Stimulated activated CD4-positive, alpha-beta T cell treated with anti-CD3 and anti-CD28 coated beads, Interleukin-1b, Interleukin-23, amount 100 ng/mL, for 1 hour (primary cell): ENCODE measurements around the gene MTPN.

ENCODE experiments used
- DNase-seq, 2 donors: peaks; one replicate each; pipeline ENCODE4 v3.0.0-alpha.2; 2020; ENCODE audit warnings: low read depth in 2 of 2

MTPN gene

DNA sequence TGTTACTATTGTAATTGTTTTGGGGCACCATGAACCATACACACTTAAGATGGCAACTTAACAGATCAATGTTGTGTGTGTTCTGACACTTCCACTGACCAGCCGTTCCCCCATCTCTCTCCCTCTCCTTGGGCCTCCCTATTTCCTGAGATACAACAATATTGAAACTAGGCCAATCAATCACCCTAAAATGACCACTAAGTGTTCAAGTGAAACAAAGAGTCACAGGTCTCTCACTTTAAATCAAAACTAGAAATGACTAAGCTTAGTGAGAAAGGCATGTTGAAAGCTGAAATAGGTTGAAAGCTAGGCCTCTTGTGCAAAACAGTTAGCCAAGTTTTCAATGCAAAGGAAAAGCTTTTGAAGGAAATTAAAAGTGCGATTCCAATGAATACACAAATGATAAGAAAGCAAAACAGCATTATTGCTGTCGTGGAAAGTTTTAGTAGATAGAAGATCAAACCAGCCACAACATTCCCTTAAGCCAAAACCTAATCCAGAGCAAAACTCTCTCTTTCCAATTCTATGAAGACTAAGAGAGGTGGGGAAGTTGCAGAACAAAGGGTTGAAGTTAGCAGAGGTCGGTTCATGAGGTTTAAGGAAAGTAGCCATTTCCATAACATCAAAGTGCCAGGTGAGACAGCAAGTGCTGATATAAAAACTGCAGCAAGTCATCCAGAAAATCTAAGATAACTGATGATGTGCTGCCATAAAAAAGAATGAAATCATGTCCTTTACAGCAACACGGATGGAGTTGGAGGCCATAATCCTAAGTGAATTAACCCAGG, 90.6 kb downstream of the MTPN start:
- DNase-seq: no peak

DNA sequence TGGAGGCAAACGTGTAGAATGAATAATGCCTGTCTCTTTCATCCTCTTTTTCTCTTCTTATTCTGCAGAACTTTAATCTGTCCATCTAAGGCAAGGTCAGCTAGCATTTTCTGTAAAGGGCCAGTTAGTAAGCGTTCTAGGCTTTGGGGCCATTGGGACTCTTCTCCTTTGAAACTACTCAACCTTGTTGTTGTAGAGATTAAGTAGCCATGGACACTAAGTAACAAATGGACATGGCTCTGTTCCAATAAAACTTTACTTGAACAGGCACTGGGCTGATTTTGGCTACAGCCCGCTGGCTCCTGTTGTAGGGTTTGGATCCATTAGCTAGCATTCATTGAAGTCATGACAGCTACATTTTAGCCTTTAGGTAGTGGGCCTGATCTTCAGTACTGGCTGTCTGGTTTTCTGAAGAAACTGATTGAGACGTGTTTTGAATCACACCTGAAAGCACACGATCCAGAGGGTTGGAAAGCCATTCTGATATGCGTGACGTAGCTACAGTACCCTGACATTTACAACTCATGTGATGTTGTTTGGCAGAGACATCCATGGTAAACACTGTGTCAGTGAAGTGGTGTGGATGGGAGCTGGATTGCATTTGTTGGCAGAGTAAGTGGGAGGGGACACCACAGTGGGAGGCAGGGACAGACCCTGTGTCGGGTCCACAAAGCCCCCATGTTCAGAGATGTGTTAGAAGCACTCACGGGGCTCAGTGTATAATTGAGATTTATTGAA, 92.5 kb downstream of the MTPN start:
- no peak for DNase-seq

DNA sequence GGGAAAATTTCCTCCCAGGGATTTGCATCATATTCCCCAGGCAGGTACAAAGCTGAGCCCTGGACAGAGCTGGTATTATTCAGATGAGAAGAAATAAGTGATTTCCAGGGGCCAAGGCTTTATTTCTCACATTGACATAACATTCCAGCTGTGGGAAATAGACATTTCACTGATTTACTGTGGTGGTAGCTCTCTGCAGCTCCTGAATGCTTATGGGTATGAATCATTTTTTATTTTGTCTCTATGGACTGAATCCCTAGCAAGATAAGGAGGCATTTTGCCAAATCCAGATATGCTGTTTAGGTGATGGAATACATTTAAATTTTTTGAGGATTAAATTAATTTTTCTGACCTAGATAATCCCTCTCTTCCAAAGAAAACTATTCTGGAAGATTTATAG, 97.9 kb downstream of the MTPN start:
- no peak for DNase-seq

DNA sequence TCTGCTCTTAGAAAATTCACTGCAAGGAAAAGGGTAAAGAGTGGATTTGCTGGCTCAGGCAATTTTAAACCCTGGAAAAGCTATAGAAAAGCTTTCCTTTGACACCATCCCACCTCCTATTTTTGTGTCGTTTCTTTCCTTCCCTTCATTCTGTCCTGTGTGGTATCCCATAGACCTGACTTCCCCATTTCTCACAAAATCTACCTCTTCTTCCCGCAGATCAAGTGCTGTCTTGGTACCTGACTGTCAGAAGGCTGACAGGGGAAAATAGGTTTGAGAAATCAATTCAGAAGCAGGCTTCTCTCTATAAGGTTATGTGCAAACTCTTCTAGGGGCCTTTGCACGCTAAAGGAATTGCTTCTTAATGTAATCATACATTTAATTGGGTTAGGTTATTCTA, 98.9 kb downstream of the MTPN start:
- DNase-seq: no peak

DNA sequence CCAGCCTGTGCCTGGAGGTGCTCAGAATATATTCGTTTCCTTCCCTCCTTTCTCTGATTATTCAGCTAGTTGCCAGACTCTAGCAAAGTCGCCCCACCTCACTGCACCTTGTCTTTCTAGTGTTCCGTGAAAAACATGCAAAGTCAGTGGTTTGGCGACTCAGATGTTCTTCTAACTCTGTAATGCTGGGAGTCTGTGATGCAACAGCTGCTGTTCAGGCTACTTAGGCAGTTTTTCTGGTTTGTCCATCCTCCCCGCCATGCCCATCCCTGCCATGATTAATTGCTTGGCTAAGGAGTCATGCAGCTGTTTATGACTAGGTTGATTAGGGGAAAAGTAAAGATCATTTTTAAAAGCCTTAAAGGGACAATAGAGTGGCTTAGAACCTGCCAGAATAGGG, 99.4 kb downstream of the MTPN start:
- no peak for DNase-seq
